Parietal lobe (tissue), 1 donor: ENCODE data around the gene RIT2. TPM values are rescaled to one million over a fixed set of nuclear protein-coding genes. Genes with fewer than 3 reads are reported as not detected.

ENCODE experiments used
- total RNA-seq: library from RNA; depleted of rRNA; stranded (reverse); fragments of >200 nt; gene quantifications from one replicate; pipeline ENCODE4 v1.2.3, GENCODE V29; 2014

The RIT2 gene
- 30.0 TPM for total RNA-seq

GRCh38 chr18:43115076-43115921 lies at the start of gene RIT2:
RIT2 (minus strand) TSS chr18:43115685.

Other genes starting within 250 kb of the RIT2 start
- 372 TPM for gene SYT4, start 161.8 kb upstream of the RIT2 start, total RNA-seq